ENCODE measurements around the gene BANP. TPM values are rescaled to one million over a fixed set of nuclear protein-coding genes. Genes with fewer than 3 reads are reported as not detected.
"Not testable (repeated sequence)": the region's sequence is repeated elsewhere in the genome, so short reads cannot be mapped to it uniquely, and the experiment has no call there.

The BANP gene
- total RNA-seq, 5 donors from 2014 or later (not counting 1 experiment from before 2014, with no cell fraction given): 57.1 to 81.9 (median 69.4) TPM

GRCh38 chr16:88071908-88072307, 120.7 kb downstream of the BANP start:
- Mint-ChIP-seq H3K36me3 (peaks cover 43% of the 10 kb centered on the region), H3K27me3 (no peaks in the 10 kb centered on the region), H3K27ac (no peak overlapping the region), H3K4me3 (no peak overlapping the region), H3K4me1 (peaks cover 0 to 16% (median 0%) of the 10 kb centered on the region in 3 donors), H3K9me3 (no peaks in the 10 kb centered on the region)
- Histone ChIP-seq H3K4me1 (ENCODE audit: control insufficient read depth in 1 of 2, extremely low read depth in 1 of 2, insufficient read depth in 2 of 2, low read length in 2 of 2) (no peaks in the 10 kb centered on the region), H3K36me3 (ENCODE audit: control insufficient read depth in 2 of 2, extremely low read depth in 1 of 2, insufficient read depth in 1 of 2, low read length in 1 of 2) (peaks cover 27 to 47% of the 10 kb centered on the region in 2 donors), H3K9me3 (no peaks in the 10 kb centered on the region), H3K27me3 (replicated peaks in 1 of 2; ENCODE audit: control insufficient read depth in 2 of 2, extremely low read depth in 1 of 2, insufficient read depth in 2 of 2, low read length in 1 of 2) (no peaks in the 10 kb centered on the region), H3K4me3 (ENCODE audit: control insufficient read depth in 1 of 2, extremely low read depth in 1 of 2, low read length in 1 of 2) (no peak overlapping the region), H3K27ac (ENCODE audit: low read length) (no peak overlapping the region)
- 93% methylated on average over 30 of the region's 33 CpGs for whole genome bisulfite sequencing (ENCODE audit: insufficient coverage)
- POLR2A ChIA-PET: no interaction called here
- ATAC-seq (replicated peaks in 1 of 4) (no peak), DNase-seq (no peak)
- CTCF ChIA-PET: no interaction called here

GRCh38 chr16:88072571-88073001, 121.4 kb downstream of the BANP start:
- Mint-ChIP-seq H3K4me3 (no peak overlapping the region), H3K9me3 (no peaks in the 10 kb centered on the region), H3K27me3 (no peaks in the 10 kb centered on the region), H3K4me1 (peaks cover 0 to 15% (median 0%) of the 10 kb centered on the region in 3 donors), H3K27ac (no peak overlapping the region), H3K36me3 (peaks cover 40% of the 10 kb centered on the region)
- ATAC-seq (replicated peaks in 1 of 4) (no peak), DNase-seq (no peak)
- no peak overlapping the region for H3K4me3 ChIP-seq (ENCODE audit: control insufficient read depth in 1 of 2, extremely low read depth in 1 of 2, low read length in 1 of 2)
- no peaks in the 10 kb centered on the region for H3K9me3 ChIP-seq
- POLR2A ChIA-PET: no interaction called here
- CTCF ChIA-PET: no interaction called here
- H3K36me3 ChIP-seq (ENCODE audit: control insufficient read depth in 2 of 2, extremely low read depth in 1 of 2, insufficient read depth in 1 of 2, low read length in 1 of 2): peaks cover 31 to 49% of the 10 kb centered on the region in 2 donors
- H3K27ac ChIP-seq (ENCODE audit: low read length): no peak overlapping the region
- 94% methylated on average over 23 of the region's 23 CpGs for WGBS (ENCODE audit: insufficient coverage)
- H3K4me1 ChIP-seq (ENCODE audit: control insufficient read depth in 1 of 2, extremely low read depth in 1 of 2, insufficient read depth in 2 of 2, low read length in 2 of 2): no peaks in the 10 kb centered on the region
- no peaks in the 10 kb centered on the region for H3K27me3 ChIP-seq (replicated peaks in 1 of 2; ENCODE audit: control insufficient read depth in 2 of 2, extremely low read depth in 1 of 2, insufficient read depth in 2 of 2, low read length in 1 of 2)

GRCh38 chr16:88073201-88073721, 122.0 kb downstream of the BANP start:
- no peak overlapping the region for H3K27ac ChIP-seq (ENCODE audit: low read length)
- peaks cover 0 to 12% (median 0%) of the 10 kb centered on the region in 3 donors for H3K4me1 Mint-ChIP-seq
- POLR2A ChIA-PET: no interaction called here
- CTCF ChIA-PET: no interaction called here
- peaks cover 42% of the 10 kb centered on the region for H3K36me3 Mint-ChIP-seq
- ATAC-seq (replicated peaks in 1 of 4): no peak
- H3K27me3 Mint-ChIP-seq: no peaks in the 10 kb centered on the region
- no peak overlapping the region for H3K27ac Mint-ChIP-seq
- no peak for DNase-seq
- H3K27me3 ChIP-seq (replicated peaks in 1 of 2; ENCODE audit: control insufficient read depth in 2 of 2, extremely low read depth in 1 of 2, insufficient read depth in 2 of 2, low read length in 1 of 2): no peaks in the 10 kb centered on the region
- no peak overlapping the region for H3K4me3 ChIP-seq (ENCODE audit: control insufficient read depth in 1 of 2, extremely low read depth in 1 of 2, low read length in 1 of 2)
- H3K36me3 ChIP-seq (ENCODE audit: control insufficient read depth in 2 of 2, extremely low read depth in 1 of 2, insufficient read depth in 1 of 2, low read length in 1 of 2): peaks cover 27 to 55% of the 10 kb centered on the region in 2 donors
- no peaks in the 10 kb centered on the region for H3K4me1 ChIP-seq (ENCODE audit: control insufficient read depth in 1 of 2, extremely low read depth in 1 of 2, insufficient read depth in 2 of 2, low read length in 2 of 2)
- H3K9me3 Mint-ChIP-seq: no peaks in the 10 kb centered on the region
- 91% methylated on average over 29 of the region's 36 CpGs for WGBS (ENCODE audit: insufficient coverage)
- H3K9me3 ChIP-seq: no peaks in the 10 kb centered on the region
- H3K4me3 Mint-ChIP-seq: no peak overlapping the region

- ChIA-PET POLR2A (no interaction called here), CTCF (no interaction called here)
- no peaks in the 10 kb centered on the region for H3K4me1 ChIP-seq (ENCODE audit: control insufficient read depth in 1 of 2, extremely low read depth in 1 of 2, insufficient read depth in 2 of 2, low read length in 2 of 2)
- no peak overlapping the region for H3K27ac Mint-ChIP-seq
- no peaks in the 10 kb centered on the region for H3K9me3 ChIP-seq
- DNase-seq: no peak
- 93% methylated on average over 2 of the region's 6 CpGs for WGBS (ENCODE audit: insufficient coverage)
- H3K27me3 Mint-ChIP-seq: no peaks in the 10 kb centered on the region
- H3K27me3 ChIP-seq (replicated peaks in 1 of 2; ENCODE audit: control insufficient read depth in 2 of 2, extremely low read depth in 1 of 2, insufficient read depth in 2 of 2, low read length in 1 of 2): no peaks in the 10 kb centered on the region
- ATAC-seq (replicated peaks in 1 of 4): no peak
- H3K4me3 Mint-ChIP-seq: no peak overlapping the region
- H3K4me3 ChIP-seq (ENCODE audit: control insufficient read depth in 1 of 2, extremely low read depth in 1 of 2, low read length in 1 of 2): no peak overlapping the region
- H3K9me3 Mint-ChIP-seq: no peaks in the 10 kb centered on the region
- H3K4me1 Mint-ChIP-seq: peaks cover 0 to 11% (median 0%) of the 10 kb centered on the region in 3 donors
- no peak overlapping the region for H3K27ac ChIP-seq (ENCODE audit: low read length)
- peaks cover 25 to 58% of the 10 kb centered on the region in 2 donors for H3K36me3 ChIP-seq (ENCODE audit: control insufficient read depth in 2 of 2, extremely low read depth in 1 of 2, insufficient read depth in 1 of 2, low read length in 1 of 2)
- H3K36me3 Mint-ChIP-seq: peaks cover 46% of the 10 kb centered on the region
Measured at GRCh38 chr16:88074041-88074440, 122.8 kb downstream of the BANP start.

- H3K27ac ChIP-seq (ENCODE audit: low read length): no peak overlapping the region
Measured at GRCh38 chr16:88076211-88076931, 125.1 kb downstream of the BANP start.

GRCh38 chr16:88076932-88077320, 125.7 kb downstream of the BANP start:
- H3K4me3 Mint-ChIP-seq; DNase-seq; H3K4me1 Mint-ChIP-seq; ATAC-seq (replicated peaks in 1 of 4); H3K4me3 ChIP-seq (ENCODE audit: control insufficient read depth in 1 of 2, extremely low read depth in 1 of 2, low read length in 1 of 2); H3K27me3 Mint-ChIP-seq; H3K27me3 ChIP-seq (replicated peaks in 1 of 2; ENCODE audit: control insufficient read depth in 2 of 2, extremely low read depth in 1 of 2, insufficient read depth in 2 of 2, low read length in 1 of 2); H3K9me3 ChIP-seq; H3K9me3 Mint-ChIP-seq; H3K27ac ChIP-seq (ENCODE audit: low read length); H3K27ac Mint-ChIP-seq; POLR2A ChIA-PET; CTCF ChIA-PET; H3K4me1 ChIP-seq (ENCODE audit: control insufficient read depth in 1 of 2, extremely low read depth in 1 of 2, insufficient read depth in 2 of 2, low read length in 2 of 2): not testable (repeated sequence)
- peaks cover 23 to 42% of the 10 kb centered on the region in 2 donors for H3K36me3 ChIP-seq (ENCODE audit: control insufficient read depth in 2 of 2, extremely low read depth in 1 of 2, insufficient read depth in 1 of 2, low read length in 1 of 2)
- WGBS (ENCODE audit: insufficient coverage): 100% methylated on average over 1 of the region's 5 CpGs
- H3K36me3 Mint-ChIP-seq: peaks cover 39% of the 10 kb centered on the region

More at GRCh38 chr16:88076211-88076931, 125.1 kb downstream of the BANP start:
- H3K27me3 Mint-ChIP-seq: no peaks in the 10 kb centered on the region
- H3K4me3 ChIP-seq (ENCODE audit: control insufficient read depth in 1 of 2, extremely low read depth in 1 of 2, low read length in 1 of 2): no peak overlapping the region
- H3K36me3 Mint-ChIP-seq: peaks cover 42% of the 10 kb centered on the region
- CTCF ChIA-PET: no interaction called here
- H3K9me3 Mint-ChIP-seq: peaks cover 0 to 3% (median 0%) of the 10 kb centered on the region in 3 donors
- H3K9me3 ChIP-seq: no peaks in the 10 kb centered on the region
- no peaks in the 10 kb centered on the region for H3K27me3 ChIP-seq (replicated peaks in 1 of 2; ENCODE audit: control insufficient read depth in 2 of 2, extremely low read depth in 1 of 2, insufficient read depth in 2 of 2, low read length in 1 of 2)
- ATAC-seq (replicated peaks in 1 of 4) (no peak), DNase-seq (no peak)
- H3K4me3 Mint-ChIP-seq: no peak overlapping the region
- H3K4me1 ChIP-seq (ENCODE audit: control insufficient read depth in 1 of 2, extremely low read depth in 1 of 2, insufficient read depth in 2 of 2, low read length in 2 of 2): no peaks in the 10 kb centered on the region
- H3K27ac Mint-ChIP-seq: no peak overlapping the region
- H3K36me3 ChIP-seq (ENCODE audit: control insufficient read depth in 2 of 2, extremely low read depth in 1 of 2, insufficient read depth in 1 of 2, low read length in 1 of 2): peaks cover 25 to 46% of the 10 kb centered on the region in 2 donors
- no peaks in the 10 kb centered on the region for H3K4me1 Mint-ChIP-seq
- POLR2A ChIA-PET: no interaction called here
- 98% methylated on average over 49 of the region's 57 CpGs for WGBS (ENCODE audit: insufficient coverage)
